Psoas muscle (tissue), 8 donors: Measurements from ENCODE around the gene NCS1. TPM values are rescaled to one million over a fixed set of nuclear protein-coding genes. Genes with fewer than 3 reads are reported as not detected.

Experiments
- ATAC-seq, 4 donors: fragments of 200-7000 bp; cut with Tn5 transposase; one replicate each; pipeline ENCODE4 v1.9.1; 2020; ENCODE audit warnings: moderate library complexity in 3 of 4, mild to moderate bottlenecking in 2 of 4
- DNase-seq, 2 donors: peaks; one replicate each; pipeline ENCODE4 v3.0.0-alpha.2; 2020
- H3K27ac ChIP-seq: fragments of 200-600 bp; one replicate; pipeline ENCODE4 v1.8.0; 2022
- H3K27me3 ChIP-seq, 3 donors: fragments of 200-600 bp in 1 of 3; one replicate each; pipeline versions ENCODE4 v1.6.1 to v1.8.0; 2013 to 2022; ENCODE audit warnings: low read length in 2 of 3, mild to moderate bottlenecking in 2 of 3, moderate library complexity in 1 of 3; ENCODE audit not compliant: insufficient read depth in 3 of 3
- H3K36me3 ChIP-seq, 2 donors: fragments of 200-600 bp in 1 of 2; one replicate each; pipeline versions ENCODE4 v1.6.1 to v1.8.0; 2013 to 2022; ENCODE audit warnings: low read depth in 1 of 2, mild to moderate bottlenecking in 1 of 2, moderate library complexity in 1 of 2; ENCODE audit not compliant: insufficient read depth in 1 of 2
- H3K4me1 ChIP-seq: fragments of 200-600 bp; one replicate; pipeline ENCODE4 v1.8.0; 2022
- H3K4me3 ChIP-seq: fragments of 200-600 bp; one replicate; pipeline ENCODE4 v1.8.0; 2022; ENCODE audit warnings: mild to moderate bottlenecking
- H3K9me3 ChIP-seq: fragments of 200-600 bp; one replicate; pipeline ENCODE4 v1.8.0; 2022
- CTCF ChIP-seq: fragments of 200-600 bp; IDR thresholded peaks from one replicate; pipeline ENCODE4 v1.8.0; 2022; ENCODE audit warnings: antibody characterized with exemption
- WGBS, 3 donors: extraction: QIAGEN DNeasy Blood & Tissue Kit; methylation state at CpG; one replicate each; pipeline versions ENCODE4 v1.1.6 to v1.1.7; 2013; 5-methylcytosine and 5-hydroxymethylcytosine counted together
- intact Hi-C, 2 donors: fragments of 100-400 bp; cut with DNase I; formaldehyde crosslinking; loops; one replicate each; pipeline versions ENCODE4 v1.11.0 to v1.14.2; 2022
- polyA plus RNA-seq, 3 donors: library from polyadenylated mRNA; stranded (reverse); fragments of 200-250 nt; gene quantifications; one replicate each; pipeline ENCODE4 v1.2.3, GENCODE V29; 2013
- total RNA-seq, 4 donors: library from RNA; stranded (reverse); fragmentation: NEBNext Ultra II Directional in 2 of 4; extraction: Animal tissue kit (Norgen Biotek cat#: 25700) in 2 of 4; gene quantifications; one replicate each; pipeline versions ENCODE4 v1.2.1 to v1.2.4, GENCODE V29; 2021 to 2023
- donor health status: healthy with polysubstance abuse.
- donor health status: DM: no; HTN: no; CAD: no; lungs with moderate emphysema.
- donor health status: Bipolar disorder and iron deficiency.
- donor health status: healthy.
- donor health status: DM: yes; HTN: yes; CAD: no.
- donor health status: DM: no; HTN: no; CAD: no.
- donor health status: DM: no; HTN: no; CAD: no.
- donor health status: DM: yes; HTN: yes; CAD: no.

Gene NCS1
- total and polyA plus RNA-seq, 7 donors: 2.9 to 7.5 (median 3.8) TPM

- WGBS, 3 donors: 85 to 92% (median 86%) methylated on average over 10 of the region's 10 CpGs
- peaks cover 0 to 16% (median 0%) of the 10 kb centered on the region in 3 donors for H3K27me3 ChIP-seq
- H3K27ac ChIP-seq: no peak overlapping the region
- no peaks in the 10 kb centered on the region for H3K9me3 ChIP-seq
- ATAC-seq (no peak), DNase-seq (no peak)
- H3K36me3 ChIP-seq: peaks cover 0 to 5% of the 10 kb centered on the region in 2 donors
- TF ChIP-seq CTCF: no peak
- intact Hi-C loops: no loop called here
- no peak overlapping the region for H3K4me3 ChIP-seq
- peaks cover 9% of the 10 kb centered on the region for H3K4me1 ChIP-seq
Measured at GRCh38 chr9:130140706-130141105, 31.5 kb upstream of the NCS1 start.

GRCh38 chr9:130142056-130142455 is 30.1 kb upstream of the NCS1 start:
- no peak for DNase-seq
- 77 to 85% (median 82%) methylated on average over 12 of the region's 12 CpGs for WGBS, 3 donors
- peaks cover 9% of the 10 kb centered on the region for H3K4me1 ChIP-seq
- no peaks in the 10 kb centered on the region for H3K9me3 ChIP-seq
- ATAC-seq: no peak
- peaks cover 0 to 25% (median 0%) of the 10 kb centered on the region in 3 donors for H3K27me3 ChIP-seq
- no peak overlapping the region for H3K27ac ChIP-seq
- no peak overlapping the region for H3K4me3 ChIP-seq
- TF ChIP-seq CTCF: no peak
- intact Hi-C loops: no loop called here
- no peaks in the 10 kb centered on the region for H3K36me3 ChIP-seq

- H3K9me3 ChIP-seq: no peaks in the 10 kb centered on the region
- H3K36me3 ChIP-seq: no peaks in the 10 kb centered on the region
- intact Hi-C loops: no loop called here
- DNase-seq: no peak
- H3K27ac ChIP-seq: no peak overlapping the region
- H3K27me3 ChIP-seq: peaks cover 0 to 30% (median 0%) of the 10 kb centered on the region in 3 donors
- H3K4me3 ChIP-seq: no peak overlapping the region
- 68 to 72% (median 70%) methylated on average over 6 of the region's 6 CpGs for WGBS, 3 donors
- no peak for TF ChIP-seq CTCF
- peaks cover 9% of the 10 kb centered on the region for H3K4me1 ChIP-seq
- ATAC-seq: no peak
Measured at GRCh38 chr9:130142641-130143040, 29.6 kb upstream of the NCS1 start.

- Histone ChIP-seq H3K4me3 (no peak overlapping the region), H3K27ac (no peak overlapping the region)
Measured at GRCh38 chr9:130143279-130143893, 28.8 kb upstream of the NCS1 start.

More at GRCh38 chr9:130143279-130143893, 28.8 kb upstream of the NCS1 start:
- DNase-seq (no peak), ATAC-seq (peak in 1 of 4 donors; percentile 29)
- intact Hi-C loops: no loop called here
- 66 to 76% (median 67%) methylated on average over 24 of the region's 24 CpGs for WGBS, 3 donors
- no peaks in the 10 kb centered on the region for H3K9me3 ChIP-seq
- H3K4me1 ChIP-seq: peaks cover 9% of the 10 kb centered on the region
- no peaks in the 10 kb centered on the region for H3K36me3 ChIP-seq
- H3K27me3 ChIP-seq: peaks cover 0 to 30% (median 1%) of the 10 kb centered on the region in 3 donors
- no peak for TF ChIP-seq CTCF
